Activated CD4-positive, alpha-beta T cell treated with anti-CD3 and anti-CD28 coated beads for 36 hours (primary cell): ENCODE results near the gene EXOC3L2. TPM values are rescaled to one million over a fixed set of nuclear protein-coding genes. Genes with fewer than 3 reads are reported as not detected.
"Not testable (repeated sequence)": the region's sequence is repeated elsewhere in the genome, so short reads cannot be mapped to it uniquely, and the experiment has no call there.

ENCODE experiments used
- ATAC-seq: fragments of 200-7000 bp; cut with Tn5 transposase; one replicate; pipeline ENCODE4 v1.10.0; 2021; ENCODE audit warnings: mild to moderate bottlenecking, moderate library complexity
- CTCF ChIA-PET: fragments of 350-600 bp; sonication (Branson Sonifier 250); formaldehyde crosslinking; loops from one replicate; lab custom pipeline; 2021; ENCODE audit warnings: antibody characterized with exemption; lab: Charles Lee
- POLR2A ChIA-PET: fragments of 350-600 bp; sonication (Branson Sonifier 250); formaldehyde crosslinking; loops from one replicate; lab custom pipeline; 2021; ENCODE audit warnings: antibody characterized with exemption, inconsistent platforms; lab: Charles Lee
- DNase-seq: peaks from one replicate; pipeline ENCODE4 v3.0.0-alpha.2; 2020
- H3K27ac Mint-ChIP-seq: one replicate; pipeline ENCODE4 v1.8.0; 2021; ENCODE audit warnings: mixed read lengths
- H3K27me3 Mint-ChIP-seq: one replicate; pipeline ENCODE4 v1.8.0; 2021; ENCODE audit warnings: mixed read lengths
- H3K36me3 Mint-ChIP-seq: one replicate; pipeline ENCODE4 v1.8.0; 2021; ENCODE audit warnings: low read depth, mixed read lengths
- H3K4me1 Mint-ChIP-seq: one replicate; pipeline ENCODE4 v1.8.0; 2021; ENCODE audit warnings: mixed read lengths
- H3K4me3 Mint-ChIP-seq: one replicate; pipeline ENCODE4 v1.8.0; 2021; ENCODE audit warnings: mild to moderate bottlenecking, moderate library complexity, mixed read lengths
- H3K9me3 Mint-ChIP-seq: one replicate; pipeline ENCODE4 v1.8.0; 2021; ENCODE audit warnings: low read depth, mixed read lengths
- intact Hi-C, 2 experiments: fragments of 100-400 bp; cut with DNase I in 1 of 2; cut with micrococcal nuclease in 1 of 2; formaldehyde crosslinking; loops; one replicate each; pipeline versions ENCODE4 v1.14.2 to v1.15.1; 2022 to 2024; cut with DNase I, micrococcal nuclease
- total RNA-seq, 2 experiments: library from RNA; stranded (reverse); gene quantifications; one replicate each; pipeline ENCODE4 v1.2.3, GENCODE V29; 2021

The EXOC3L2 gene
- total RNA-seq, 2 experiments from 2014 or later, result not detected

DNA sequence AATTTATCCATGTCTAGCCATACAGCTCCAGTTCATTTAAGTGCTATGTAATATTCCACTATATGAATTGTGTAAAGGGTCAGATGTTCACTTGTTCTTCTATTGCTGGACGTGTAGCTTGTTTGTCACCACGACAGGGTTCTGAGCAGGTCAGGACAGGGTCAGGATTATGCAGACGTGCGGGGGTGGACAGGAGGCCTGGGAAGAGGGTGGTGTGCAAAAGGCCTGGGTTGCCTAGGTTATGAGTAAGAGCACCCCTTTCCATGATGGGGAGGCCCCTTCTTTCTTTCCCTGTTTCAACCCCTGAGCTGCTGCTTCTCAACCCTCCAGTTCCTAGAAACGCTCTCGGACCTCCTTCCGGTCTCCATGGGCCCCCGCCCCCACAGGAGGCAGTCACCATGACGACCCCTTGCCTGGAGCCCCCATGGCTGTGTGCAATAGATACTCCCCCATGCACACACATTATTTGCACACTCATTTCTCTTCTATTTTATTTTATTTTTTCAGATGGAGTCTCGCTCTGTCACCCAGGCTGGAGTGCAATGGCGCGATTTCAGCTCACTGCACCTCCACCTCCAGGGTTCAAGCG lies 2.0 kb downstream of the EXOC3L2 start:
- intact Hi-C loops, result no loop called here
- no peak for ATAC-seq
- Mint-ChIP-seq H3K27me3 (peaks cover 9% of the 10 kb centered on the region), H3K27ac (no peak overlapping the region), H3K4me1 (no peaks in the 10 kb centered on the region), H3K36me3 (no peaks in the 10 kb centered on the region), H3K9me3 (no peaks in the 10 kb centered on the region), H3K4me3 (no peak overlapping the region)
- POLR2A ChIA-PET, result no interaction called here
- CTCF ChIA-PET, result interaction anchor here (0.6 to 1.0 kb wide), 3 partner anchors 12 to 589 kb away, joined by 3 read pairs; no protein-coding TSS in a partner anchor
- DNase-seq, result peak; percentile 18

DNA sequence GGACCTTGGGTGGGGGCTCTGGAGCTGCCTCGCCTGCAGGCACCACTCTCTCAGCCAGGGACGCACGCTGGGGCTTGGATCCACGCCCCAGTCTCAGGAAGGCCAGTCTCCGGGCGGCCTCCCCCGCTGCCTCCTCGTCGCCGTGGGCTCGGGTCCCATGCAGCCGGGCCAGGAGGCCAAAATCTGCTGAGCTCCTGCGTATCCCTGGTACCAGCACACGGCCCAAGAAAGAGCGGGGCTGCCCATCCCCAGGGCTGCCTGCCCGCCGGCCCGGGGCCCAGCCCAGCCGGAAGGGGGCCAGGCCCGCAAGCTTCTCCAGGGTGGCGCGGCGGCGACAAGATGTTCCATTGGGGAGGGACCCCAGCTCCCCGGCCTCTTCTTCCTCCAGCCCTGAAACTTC lies 6.7 kb downstream of the EXOC3L2 start:
- H3K9me3 Mint-ChIP-seq, result no peaks in the 10 kb centered on the region
- ATAC-seq, result no peak
- H3K4me1 Mint-ChIP-seq, result no peaks in the 10 kb centered on the region
- H3K4me3 Mint-ChIP-seq, result no peak overlapping the region
- H3K36me3 Mint-ChIP-seq, result no peaks in the 10 kb centered on the region
- peaks cover 30% of the 10 kb centered on the region for H3K27me3 Mint-ChIP-seq
- ChIA-PET CTCF (interaction anchor here (0.5 kb wide), 1 partner anchor 112 kb away, joined by 3 read pairs; no protein-coding TSS in a partner anchor), POLR2A (no interaction called here)
- no peak for DNase-seq
- intact Hi-C loops, result no loop called here
- H3K27ac Mint-ChIP-seq, result no peak overlapping the region

DNA sequence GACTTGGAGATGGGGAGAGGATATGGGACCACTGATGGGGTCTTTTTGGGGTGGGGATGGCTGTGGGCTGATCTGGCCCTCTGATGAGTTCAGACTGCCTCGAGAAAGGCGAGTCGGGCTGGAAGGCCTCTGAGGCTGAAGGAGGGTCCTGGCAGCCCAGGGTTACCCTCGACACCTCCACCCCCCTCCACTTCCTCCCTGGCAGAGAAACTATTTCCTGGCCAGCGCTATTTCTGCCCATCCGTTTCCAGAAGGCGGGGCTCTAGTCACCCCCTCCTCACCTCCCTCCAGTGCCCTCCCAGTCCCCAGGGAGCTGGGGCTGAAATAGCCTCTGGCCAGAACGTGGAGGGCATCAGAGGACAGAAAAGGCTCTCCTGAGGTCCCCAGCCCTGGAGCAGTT lies 9.7 kb downstream of the EXOC3L2 start:
- no peaks in the 10 kb centered on the region for H3K9me3 Mint-ChIP-seq

DNA sequence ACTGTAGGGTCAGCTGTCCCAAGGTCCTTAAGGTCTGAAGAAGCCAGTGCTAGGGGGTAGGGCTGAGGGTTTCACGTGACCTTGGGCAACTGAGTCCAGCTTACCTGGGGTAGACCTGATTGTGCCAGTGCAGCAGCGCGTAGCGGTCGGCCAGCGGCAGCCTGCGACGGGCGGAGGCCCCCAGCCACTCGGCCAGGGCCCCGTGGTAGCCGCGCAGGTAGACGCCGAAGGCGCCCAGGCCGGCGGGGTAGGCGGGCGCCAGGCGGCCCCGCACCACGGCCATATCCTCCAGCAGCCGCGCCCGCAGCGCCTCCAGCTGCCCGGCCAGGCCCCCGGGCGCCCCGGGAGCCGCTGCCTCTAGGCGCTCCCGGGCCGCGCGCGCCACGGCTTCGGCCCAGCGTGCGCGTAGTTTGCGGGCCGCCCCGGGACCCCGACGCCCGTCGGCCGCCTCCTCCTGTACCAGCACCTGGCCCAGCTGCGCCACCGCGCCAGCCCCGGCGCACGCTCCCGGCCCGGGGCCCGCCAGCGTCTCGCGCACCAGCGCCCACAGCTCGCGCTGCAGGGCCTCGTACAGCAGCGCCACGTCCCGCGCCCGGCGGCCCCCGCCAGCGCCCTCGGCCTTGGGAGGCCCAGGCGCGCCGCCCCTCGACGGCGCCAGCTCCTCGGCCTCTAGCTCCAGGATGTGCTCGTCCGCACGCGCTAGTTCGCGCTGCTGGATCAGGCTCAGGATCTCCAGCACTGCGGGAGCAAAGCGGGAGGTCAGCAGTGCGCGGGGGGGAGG lies 10.9 kb downstream of the EXOC3L2 start:
- ChIA-PET CTCF (interaction anchor here (0.7 kb wide), 1 partner anchor 206 kb away, joined by 3 read pairs; no protein-coding TSS in a partner anchor), POLR2A (no interaction called here)
- ATAC-seq (no peak), DNase-seq (no peak)
- Mint-ChIP-seq H3K4me1 (no peaks in the 10 kb centered on the region), H3K36me3 (no peaks in the 10 kb centered on the region), H3K27me3 (peaks cover 40% of the 10 kb centered on the region), H3K4me3 (no peak overlapping the region), H3K27ac (no peak overlapping the region), H3K9me3 (no peaks in the 10 kb centered on the region)
- intact Hi-C loops, result no loop called here

More for the DNA sequence above, 9.7 kb downstream of the EXOC3L2 start:
- Mint-ChIP-seq H3K4me3 (no peak overlapping the region), H3K27ac (no peak overlapping the region), H3K4me1 (no peaks in the 10 kb centered on the region), H3K36me3 (no peaks in the 10 kb centered on the region), H3K27me3 (peaks cover 40% of the 10 kb centered on the region)
- ChIA-PET CTCF (no interaction called here), POLR2A (no interaction called here)
- no peak for ATAC-seq
- no peak for DNase-seq
- intact Hi-C loops, result no loop called here

DNA sequence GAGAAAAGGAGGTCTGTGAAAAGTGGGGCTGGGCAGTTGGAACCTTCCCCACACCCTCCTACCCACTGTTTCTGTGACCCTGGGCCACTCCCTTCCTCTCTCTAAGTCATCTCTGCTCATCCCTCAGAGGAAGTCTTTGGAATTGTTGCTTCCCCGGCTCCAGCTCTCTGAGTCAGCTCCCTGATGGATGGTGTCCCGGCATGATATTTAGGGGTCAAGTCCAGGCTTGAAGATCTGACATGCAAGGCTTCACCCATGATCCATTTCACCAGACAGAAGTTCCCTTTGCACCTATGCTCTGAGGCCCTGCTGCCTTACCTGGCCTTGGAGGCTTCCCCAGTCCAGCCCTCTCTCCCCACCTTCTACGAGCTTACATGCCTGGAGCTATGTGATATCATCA lies 13.3 kb downstream of the EXOC3L2 start:
- H3K9me3 Mint-ChIP-seq, result no peaks in the 10 kb centered on the region
- ChIA-PET POLR2A (no interaction called here), CTCF (interaction anchor here (0.5 kb wide), 1 partner anchor 12 kb away, joined by 3 read pairs; no protein-coding TSS in a partner anchor)
- H3K27ac Mint-ChIP-seq, result no peak overlapping the region
- no peak overlapping the region for H3K4me3 Mint-ChIP-seq
- H3K36me3 Mint-ChIP-seq, result no peaks in the 10 kb centered on the region
- no peaks in the 10 kb centered on the region for H3K4me1 Mint-ChIP-seq
- intact Hi-C loops, result no loop called here
- DNase-seq (no peak), ATAC-seq (no peak)
- H3K27me3 Mint-ChIP-seq, result peaks cover 32% of the 10 kb centered on the region

DNA sequence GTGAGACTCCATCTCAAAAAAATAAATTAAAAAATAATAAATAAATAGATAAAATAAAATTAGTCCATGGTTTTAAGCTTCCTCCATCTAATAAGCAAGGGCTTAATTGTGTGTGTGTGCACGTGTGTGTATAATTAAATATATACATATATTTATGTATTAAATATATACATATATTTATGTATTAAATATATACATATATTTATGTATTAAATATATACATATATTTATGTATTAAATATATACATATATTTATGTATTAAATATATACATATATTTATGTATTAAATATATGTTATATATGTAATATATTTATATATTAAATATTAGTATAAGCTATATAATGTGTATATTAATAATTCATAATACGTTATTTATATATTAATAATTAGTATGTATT lies 16.2 kb downstream of the EXOC3L2 start:
- ATAC-seq, POLR2A ChIA-PET, H3K4me3 Mint-ChIP-seq, DNase-seq, H3K9me3 Mint-ChIP-seq, H3K27ac Mint-ChIP-seq, H3K36me3 Mint-ChIP-seq, H3K4me1 Mint-ChIP-seq, intact Hi-C loops: not testable (repeated sequence)
- peaks cover 20% of the 10 kb centered on the region for H3K27me3 Mint-ChIP-seq
- CTCF ChIA-PET, result interaction anchor here (0.6 to 1.0 kb wide), 2 partner anchors 12 to 129 kb away, joined by 3 read pairs; no protein-coding TSS in a partner anchor

DNA sequence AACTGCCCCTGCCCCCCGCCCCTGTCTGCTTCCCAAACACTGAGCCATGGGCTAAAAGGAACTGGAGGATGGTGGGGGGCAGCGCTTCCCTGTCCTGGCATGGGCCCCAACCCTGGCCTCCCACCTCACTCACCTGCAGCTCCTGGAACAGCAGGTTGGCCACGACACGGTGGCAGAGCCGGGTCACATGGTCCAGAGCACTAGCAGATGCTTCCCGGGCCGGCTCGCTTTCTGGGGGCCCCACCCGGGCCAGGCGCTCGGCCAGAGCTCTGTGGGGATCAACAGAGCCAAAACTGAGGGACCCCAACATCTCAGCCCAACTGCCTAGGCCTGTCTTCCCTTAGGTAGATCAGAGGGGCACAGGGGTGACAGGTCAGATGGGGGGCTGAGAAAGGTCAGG lies 20.6 kb downstream of the EXOC3L2 start:
- intact Hi-C loops, result no loop called here
- no peaks in the 10 kb centered on the region for H3K9me3 Mint-ChIP-seq
- no peak overlapping the region for H3K4me3 Mint-ChIP-seq
- ATAC-seq (no peak), DNase-seq (no peak)
- H3K27me3 Mint-ChIP-seq, result peaks cover 13% of the 10 kb centered on the region
- H3K4me1 Mint-ChIP-seq, result no peaks in the 10 kb centered on the region
- no peak overlapping the region for H3K27ac Mint-ChIP-seq
- POLR2A ChIA-PET, result no interaction called here
- CTCF ChIA-PET, result no interaction called here
- H3K36me3 Mint-ChIP-seq, result no peaks in the 10 kb centered on the region

DNA sequence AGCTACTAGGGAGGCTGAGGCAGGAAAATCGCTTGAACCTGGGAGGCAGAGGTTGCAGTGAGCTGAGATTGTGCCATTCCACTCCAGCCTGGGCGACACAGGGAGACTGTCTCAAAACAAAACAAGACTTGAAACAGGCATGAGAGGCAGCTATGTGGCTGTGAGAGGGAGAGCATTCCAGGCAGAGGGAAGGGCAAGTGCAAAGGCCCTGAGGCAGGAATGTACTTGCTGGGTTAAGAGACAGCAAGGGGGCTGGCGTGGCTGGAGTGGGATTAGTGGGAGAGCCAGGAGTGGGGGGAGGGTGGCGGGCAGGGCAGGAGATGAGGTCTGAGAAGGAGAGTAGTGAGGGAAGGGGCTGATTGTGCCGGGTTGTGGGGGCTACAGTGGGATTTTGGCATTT lies 21.3 kb downstream of the EXOC3L2 start:
- no peaks in the 10 kb centered on the region for H3K9me3 Mint-ChIP-seq
- H3K27ac Mint-ChIP-seq, result no peak overlapping the region
- intact Hi-C loops, result no loop called here
- no peak for DNase-seq
- ChIA-PET CTCF (interaction anchor here (1.1 kb wide), 1 partner anchor 80 kb away, joined by 3 read pairs; no protein-coding TSS in a partner anchor), POLR2A (no interaction called here)
- no peaks in the 10 kb centered on the region for H3K4me1 Mint-ChIP-seq
- peaks cover 17% of the 10 kb centered on the region for H3K27me3 Mint-ChIP-seq
- no peak for ATAC-seq
- H3K4me3 Mint-ChIP-seq, result no peak overlapping the region
- H3K36me3 Mint-ChIP-seq, result no peaks in the 10 kb centered on the region

DNA sequence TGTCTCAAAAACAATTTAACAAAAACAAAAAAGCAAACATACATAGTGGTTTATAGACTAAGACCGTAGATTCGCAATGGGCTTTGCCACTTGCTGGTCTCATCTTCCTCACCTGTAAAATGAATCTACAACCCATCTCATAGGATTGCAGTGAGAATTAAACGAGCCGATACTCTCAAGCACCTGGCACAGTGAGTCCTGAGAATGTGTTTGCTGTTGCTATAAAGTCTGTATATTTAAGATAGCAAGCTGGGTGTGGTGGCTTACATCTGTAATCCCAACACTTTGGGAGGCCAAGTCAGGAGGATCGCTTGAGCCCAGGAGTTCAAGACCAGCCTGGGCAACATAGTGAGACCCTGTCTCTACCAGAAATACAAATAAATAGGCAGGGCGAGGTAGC lies 22.5 kb downstream of the EXOC3L2 start:
- ChIA-PET CTCF (interaction anchor here (1.1 kb wide), 1 partner anchor 81 kb away, joined by 3 read pairs; no protein-coding TSS in a partner anchor), POLR2A (no interaction called here)
- H3K4me1 Mint-ChIP-seq, result no peaks in the 10 kb centered on the region
- intact Hi-C loops, result no loop called here
- H3K9me3 Mint-ChIP-seq, result no peaks in the 10 kb centered on the region
- H3K27ac Mint-ChIP-seq, result no peak overlapping the region
- ATAC-seq (no peak), DNase-seq (no peak)
- no peaks in the 10 kb centered on the region for H3K36me3 Mint-ChIP-seq
- peaks cover 20% of the 10 kb centered on the region for H3K27me3 Mint-ChIP-seq
- H3K4me3 Mint-ChIP-seq, result no peak overlapping the region

DNA sequence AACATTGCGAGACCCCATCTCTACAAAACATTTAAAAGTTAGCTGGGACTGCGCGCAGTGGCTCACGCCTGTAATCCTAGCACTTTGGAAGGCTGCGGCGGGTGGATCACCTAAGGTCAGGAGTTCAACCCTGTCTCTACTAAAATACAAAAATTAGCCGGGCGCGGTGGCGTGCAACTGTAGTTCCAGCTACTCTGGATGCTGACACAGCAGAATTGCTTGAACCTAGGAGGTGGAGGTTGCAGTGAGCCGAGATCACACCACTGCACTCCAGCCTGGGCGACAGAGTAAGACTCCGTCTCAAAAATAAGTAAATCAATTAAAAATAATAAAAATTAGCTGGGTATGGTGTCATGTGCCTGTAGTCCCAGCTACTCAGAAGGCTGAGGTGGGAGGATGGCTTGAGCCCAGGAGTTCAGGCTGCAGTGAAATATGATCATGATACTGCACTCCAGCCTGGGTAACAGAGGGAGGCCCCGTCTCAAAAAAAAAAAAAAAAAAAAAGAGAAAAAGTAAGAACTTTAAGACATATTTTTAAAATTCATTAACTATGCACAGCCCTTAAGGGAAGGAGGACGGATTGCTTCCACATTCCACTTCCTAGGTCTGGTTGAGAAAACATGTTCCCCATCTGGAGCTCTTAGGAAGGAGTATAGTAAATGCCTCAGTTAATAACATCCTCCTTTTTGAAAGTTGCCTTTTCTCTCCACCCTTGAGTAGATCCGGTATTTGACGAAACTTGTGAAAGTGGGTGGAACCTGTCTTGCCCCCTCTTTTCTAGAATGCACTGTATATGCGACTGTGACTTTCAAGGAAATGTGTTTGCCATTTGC lies 26.1 kb downstream of the EXOC3L2 start:
- ATAC-seq, result no peak
- H3K9me3 Mint-ChIP-seq, result no peaks in the 10 kb centered on the region
- ChIA-PET CTCF (no interaction called here), POLR2A (interaction anchor here (0.6 kb wide), 1 partner anchor 11 kb away, joined by 3 read pairs; no protein-coding TSS in a partner anchor)
- H3K4me3 Mint-ChIP-seq, result no peak overlapping the region
- no peaks in the 10 kb centered on the region for H3K36me3 Mint-ChIP-seq
- H3K4me1 Mint-ChIP-seq, result peaks cover 2% of the 10 kb centered on the region
- no peak overlapping the region for H3K27ac Mint-ChIP-seq
- H3K27me3 Mint-ChIP-seq, result peaks cover 33% of the 10 kb centered on the region
- intact Hi-C loops, result no loop called here
- no peak for DNase-seq

DNA sequence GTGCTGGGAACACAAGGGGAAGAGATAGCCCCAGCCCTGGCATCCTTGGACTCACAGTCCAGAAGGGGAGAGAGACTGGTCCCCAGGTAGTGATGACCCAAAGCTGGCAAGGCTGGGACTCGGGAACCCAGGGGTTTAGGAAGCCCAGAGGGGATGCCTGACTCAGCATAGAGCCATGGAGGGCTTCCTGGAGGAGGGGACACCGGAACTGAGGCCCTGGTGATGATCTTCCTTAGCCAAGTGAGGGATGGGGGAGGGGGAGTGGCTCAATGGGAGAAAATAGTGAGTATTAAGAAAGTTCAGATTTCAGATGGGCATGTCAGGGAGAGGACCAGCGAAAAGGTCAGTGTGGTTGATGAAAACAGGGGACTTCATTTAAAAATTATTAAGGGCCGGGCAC lies 26.8 kb downstream of the EXOC3L2 start:
- Mint-ChIP-seq H3K4me1 (peaks cover 2% of the 10 kb centered on the region), H3K27me3 (peaks cover 37% of the 10 kb centered on the region), H3K4me3 (no peak overlapping the region), H3K9me3 (no peaks in the 10 kb centered on the region), H3K36me3 (no peaks in the 10 kb centered on the region), H3K27ac (no peak overlapping the region)
- ChIA-PET POLR2A (interaction anchor here (0.6 kb wide), 1 partner anchor 10 kb away, joined by 3 read pairs; no protein-coding TSS in a partner anchor), CTCF (interaction anchor here (1.2 kb wide), 1 partner anchor 18 kb away, joined by 3 read pairs; no protein-coding TSS in a partner anchor)
- ATAC-seq (no peak), DNase-seq (no peak)
- intact Hi-C loops, result no loop called here
